Endothelial cell of umbilical vein (primary cell): ENCODE data around the gene TBC1D14. TPM values are rescaled to one million over a fixed set of nuclear protein-coding genes. Genes with fewer than 3 reads are reported as not detected.

ENCODE experiments used
- BruUV-seq: library from RNA; stranded (reverse); fragments of 400-500 nt; replicated peaks from 2 replicates; lab custom pipeline; 2021; lab: Mats Ljungman, UMichigan
- CTCF ChIA-PET: fragments of 300-600, 350-600 bp; sonication (Branson Sonifier 250); formaldehyde crosslinking; loops from one replicate; lab custom pipeline; 2021; ENCODE audit warnings: antibody characterized with exemption, inconsistent platforms; lab: Charles Lee
- POLR2A ChIA-PET: fragments of 300-600, 350-600 bp; sonication (Branson Sonifier 250); formaldehyde crosslinking; loops from one replicate; lab custom pipeline; 2021; ENCODE audit warnings: antibody characterized with exemption, inconsistent platforms; lab: Charles Lee
- DNase-seq: peaks from one replicate; pipeline ENCODE4 v3.0.0-alpha.2; 2011; ENCODE audit warnings: low read depth, low spot score
- FAIRE-seq: peaks from 2 replicates; lab custom pipeline; 2011; peaks lifted over from hg19 to GRCh38; lab: Jason Lieb, UNC
- H2AFZ ChIP-seq: 2 replicates; pipeline ENCODE4 v1.6.0; 2012; ENCODE audit warnings: low read depth, low read length, control low read depth, inconsistent platforms
- H3K27ac ChIP-seq: 2 replicates; pipeline ENCODE4 v1.5.1; 2011; ENCODE audit warnings: low read depth, mild to moderate bottlenecking, control low read depth, low read length, moderate library complexity; ENCODE audit not compliant: insufficient read depth
- H3K27me3 ChIP-seq, 2 experiments: 2 replicates each; pipeline versions ENCODE4 v1.6.0 to v1.6.1; 2011; ENCODE audit warnings: low read length in 2 of 2, mixed read lengths in 1 of 2; ENCODE audit not compliant: control insufficient read depth in 2 of 2, insufficient read depth in 2 of 2
- H3K36me3 ChIP-seq, 2 experiments: 2 replicates in 1 of 2; 3 replicates in 1 of 2; pipeline ENCODE4 v1.5.1; 2011; ENCODE audit warnings: low read length in 2 of 2, mild to moderate bottlenecking in 1 of 2, moderate library complexity in 1 of 2; ENCODE audit not compliant: control insufficient read depth in 2 of 2, insufficient read depth in 2 of 2; ENCODE audit errors: extremely low read depth in 1 of 2
- H3K4me1 ChIP-seq: 3 replicates; pipeline ENCODE4 v1.5.1; 2011; ENCODE audit warnings: mild to moderate bottlenecking, low read length; ENCODE audit not compliant: control insufficient read depth, insufficient read depth; ENCODE audit errors: extremely low read depth
- H3K4me2 ChIP-seq: 2 replicates; pipeline ENCODE4 v1.6.1; 2011; ENCODE audit warnings: low read length, control low read depth, mixed read lengths; ENCODE audit not compliant: insufficient read depth
- H3K4me3 ChIP-seq, 3 experiments: fragments of 200-600 bp in 1 of 3; sonication (generic), shearing (Covaris generic) in 1 of 3; replicated peaks in 1 of 3; 2 replicates each; pipeline ENCODE4 v1.5.1; 2011 to 2016; ENCODE audit warnings: control low read depth in 3 of 3, low read length in 3 of 3, mild to moderate bottlenecking in 2 of 3, inconsistent platforms in 1 of 3, low read depth in 1 of 3, moderate library complexity in 1 of 3; ENCODE audit not compliant: insufficient read depth in 1 of 3
- H3K79me2 ChIP-seq: 2 replicates; pipeline ENCODE4 v1.6.0; 2012; ENCODE audit warnings: low read length, inconsistent platforms; ENCODE audit not compliant: control insufficient read depth, insufficient read depth
- H3K9ac ChIP-seq: replicated peaks from 2 replicates; pipeline ENCODE3; 2011; ENCODE audit warnings: low read length, control low read depth; ENCODE audit not compliant: insufficient read depth; ENCODE audit errors: extremely low read depth
- H3K9me1 ChIP-seq: replicated peaks from 3 replicates; pipeline ENCODE4 v1.6.0; 2011; ENCODE audit warnings: mild to moderate bottlenecking, low read length; ENCODE audit not compliant: control insufficient read depth, insufficient read depth; ENCODE audit errors: extremely low read depth
- H3K9me3 ChIP-seq: replicated peaks from 2 replicates; pipeline ENCODE4 v1.5.1; 2012; ENCODE audit warnings: low read length, inconsistent platforms; ENCODE audit not compliant: control insufficient read depth, insufficient read depth
- H4K20me1 ChIP-seq: replicated peaks from 2 replicates; pipeline ENCODE3; 2011; ENCODE audit warnings: mild to moderate bottlenecking, low read length; ENCODE audit not compliant: control insufficient read depth, insufficient read depth; ENCODE audit errors: extremely low read depth
- CTCF ChIP-seq, 2 donors: IDR thresholded peaks; 1 replicate in 1 of 2; 2 replicates in 1 of 2; pipeline ENCODE4 v1.5.1; 2011; ENCODE audit warnings: low read length in 2 of 2, mild to moderate bottlenecking in 2 of 2, moderate library complexity in 2 of 2, control low read depth in 1 of 2, inconsistent platforms in 1 of 2, low read depth in 1 of 2; ENCODE audit not compliant: insufficient read depth in 1 of 2; ENCODE audit errors: extremely low read depth in 1 of 2
- EZH2 ChIP-seq: IDR thresholded peaks from 2 replicates; pipeline ENCODE4 v1.6.1; 2012; ENCODE audit warnings: borderline replicate concordance, low read depth, mild to moderate bottlenecking, moderate library complexity, low read length, inconsistent platforms; ENCODE audit not compliant: severe bottlenecking
- FOS ChIP-seq: IDR thresholded peaks from 2 replicates; pipeline ENCODE4 v1.6.1; 2011; ENCODE audit warnings: mild to moderate bottlenecking, low read length, moderate library complexity, borderline replicate concordance; ENCODE audit not compliant: insufficient read depth
- GATA2 ChIP-seq: IDR thresholded peaks from 2 replicates; pipeline ENCODE4 v1.7.0; 2011; ENCODE audit warnings: low read depth, mild to moderate bottlenecking, moderate library complexity, mixed read lengths, low read length; ENCODE audit not compliant: insufficient read length, insufficient read depth
- JUN ChIP-seq: IDR thresholded peaks from 2 replicates; pipeline ENCODE4 v1.6.1; 2011; ENCODE audit warnings: borderline replicate concordance, low read depth; ENCODE audit not compliant: insufficient read length, insufficient read depth
- MAX ChIP-seq: IDR thresholded peaks from 2 replicates; pipeline ENCODE4 v1.6.1; 2011; ENCODE audit not compliant: insufficient read depth, insufficient read length
- MYC ChIP-seq: IDR thresholded peaks from one replicate; pipeline ENCODE4 v1.6.1; 2011; ENCODE audit warnings: mild to moderate bottlenecking, low read depth, low read length
- POLR2A ChIP-seq: IDR thresholded peaks from 2 replicates; pipeline ENCODE4 v1.6.1; 2012; ENCODE audit warnings: low read depth, mild to moderate bottlenecking, control low read depth, low read length
- POLR2AphosphoS5 ChIP-seq: IDR thresholded peaks from 2 replicates; pipeline ENCODE4 v1.6.1; 2012; ENCODE audit warnings: low read depth, mild to moderate bottlenecking, control low read depth, low read length, moderate library complexity; ENCODE audit not compliant: insufficient read depth
- dilution Hi-C: fragments of 300-500 bp; cut with MboI; formaldehyde crosslinking; loops from one replicate; pipeline ENCODE4 v1.15.0; 2019; ENCODE audit warnings: low sequenced_read_pairs; ENCODE audit not compliant: extremely low pct_ligation_motif_present
- intact Hi-C: fragments of 100-400 bp; cut with micrococcal nuclease; formaldehyde crosslinking; loops from one replicate; pipeline ENCODE4 v1.10.0; 2022
- polyA plus RNA-seq, 4 experiments: library from polyadenylated mRNA; depleted of rRNA in 3 of 4; stranded (reverse) in 3 of 4; unstranded in 1 of 4; fragments of >200 nt; gene quantifications; 2 replicates each; pipeline versions ENCODE4 v1.2.1 to v1.2.3, GENCODE V29; 2011 to 2012; ENCODE audit warnings: missing spikeins in 1 of 4
- total RNA-seq: library from RNA; stranded (reverse); gene quantifications from 2 replicates; pipeline ENCODE4 v1.2.3, GENCODE V29; 2021

TBC1D14 gene
- total and polyA plus RNA-seq, 2 donors (not counting 3 experiments of a cell fraction or from before 2014, with no cell fraction given): 23.7 to 24.8 TPM

- Histone ChIP-seq H3K4me3 (no peak overlapping the region), H4K20me1 (no peaks in the 10 kb centered on the region), H3K4me2 (no peak overlapping the region), H3K27ac (no peak overlapping the region), H3K27me3 (peaks cover 0 to 1% of the 10 kb centered on the region in 2 experiments), H3K9ac (no peak overlapping the region), H3K36me3 (no peaks in the 10 kb centered on the region), H3K4me1 (no peaks in the 10 kb centered on the region), H3K79me2 (no peaks in the 10 kb centered on the region), H2AFZ (no peak overlapping the region), H3K9me3 (no peaks in the 10 kb centered on the region), H3K9me1 (no peaks in the 10 kb centered on the region)
- TF ChIP-seq CTCF (IDR thresholded peaks at IDR 0.05; ENCODE audit: extremely low read depth in 1 of 2, insufficient read depth in 1 of 2, low read depth in 1 of 2, low read length in 2 of 2): no peak
- TF ChIP-seq MYC: no peak
- intact Hi-C loops: no loop called here
- CTCF ChIA-PET: interaction anchor here (1.2 to 2.0 kb wide), 4 partner anchors 14 to 180 kb away, joined by 4 to 7 read pairs (median 4); no protein-coding TSS in a partner anchor
- DNase-seq: no peak
- dilution Hi-C loops: no loop called here
- no TSS peak for BruUV-seq
- POLR2A ChIA-PET: no interaction called here
- FAIRE-seq: no peak
Measured at GRCh38 chr4:6900181-6900812, 9.3 kb upstream of the TBC1D14 start.

- Histone ChIP-seq H3K4me2 (no peak overlapping the region), H3K9ac (no peak overlapping the region), H3K9me3 (no peaks in the 10 kb centered on the region), H3K36me3 (no peaks in the 10 kb centered on the region), H3K9me1 (no peaks in the 10 kb centered on the region), H4K20me1 (no peaks in the 10 kb centered on the region), H3K4me1 (no peaks in the 10 kb centered on the region), H3K27me3 (peaks cover 0 to 3% of the 10 kb centered on the region in 2 experiments), H3K4me3 (no peak overlapping the region), H2AFZ (no peak overlapping the region), H3K79me2 (no peaks in the 10 kb centered on the region), H3K27ac (no peak overlapping the region)
- BruUV-seq: no TSS peak
- FAIRE-seq (no peak), DNase-seq (no peak)
- intact Hi-C loops: no loop called here
- POLR2A ChIA-PET: no interaction called here
- CTCF ChIA-PET: interaction anchor here (1.2 to 1.7 kb wide), 2 partner anchors 27 to 41 kb away, joined by 4 read pairs; no protein-coding TSS in a partner anchor
- dilution Hi-C loops: no loop called here
- no peak for TF ChIP-seq MAX
- TF ChIP-seq POLR2AphosphoS5: no peak
- no peak for TF ChIP-seq CTCF (IDR thresholded peaks at IDR 0.05; ENCODE audit: extremely low read depth in 1 of 2, insufficient read depth in 1 of 2, low read depth in 1 of 2, low read length in 2 of 2)
- no peak for TF ChIP-seq POLR2A
- TF ChIP-seq EZH2: no peak
- no peak for TF ChIP-seq MYC
- TF ChIP-seq JUN: no peak
- no peak for TF ChIP-seq FOS
- TF ChIP-seq GATA2: no peak
Measured at GRCh38 chr4:6900956-6901355, 8.7 kb upstream of the TBC1D14 start.
